ENCODE measurements around the gene NKPD1.

The NKPD1 gene, protein sequence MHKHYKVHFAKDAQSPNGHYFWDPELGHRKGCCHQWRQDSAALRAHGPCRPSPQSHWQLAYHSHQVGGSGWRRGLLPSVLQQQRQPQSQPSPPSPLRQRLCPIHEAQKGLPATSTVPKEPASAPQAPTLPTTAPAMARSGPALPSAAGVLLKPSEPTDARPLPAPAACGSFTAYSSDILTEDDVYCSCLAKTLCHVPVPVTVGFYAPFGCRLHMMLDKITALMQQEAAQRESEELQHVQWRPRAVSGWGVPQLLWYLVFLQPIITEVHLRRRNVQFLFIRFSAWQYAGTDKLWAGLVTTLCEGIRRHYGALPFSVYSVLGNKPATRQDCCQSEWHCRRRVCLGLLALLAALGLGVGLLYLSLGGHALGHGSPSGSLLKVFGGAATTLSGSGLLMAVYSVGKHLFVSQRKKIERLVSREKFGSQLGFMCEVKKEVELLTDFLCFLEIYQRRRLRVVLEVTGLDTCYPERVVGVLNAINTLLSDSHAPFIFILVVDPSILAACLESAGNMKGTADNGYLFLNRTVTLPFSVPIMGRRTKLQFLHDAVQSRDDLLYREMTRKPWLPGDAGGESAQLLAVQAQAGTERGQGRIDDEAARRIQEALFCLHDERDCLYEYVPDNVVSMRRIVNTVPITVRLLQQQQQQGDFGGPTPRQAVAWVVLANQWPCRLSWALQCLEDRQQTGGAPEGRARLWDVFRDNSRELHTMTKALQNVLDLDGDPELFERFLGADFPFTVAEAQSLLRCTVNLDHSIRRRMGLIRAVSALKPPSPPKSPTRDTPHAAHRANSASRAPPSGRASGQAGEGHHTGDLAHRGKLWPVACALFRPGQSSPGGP

DNA sequence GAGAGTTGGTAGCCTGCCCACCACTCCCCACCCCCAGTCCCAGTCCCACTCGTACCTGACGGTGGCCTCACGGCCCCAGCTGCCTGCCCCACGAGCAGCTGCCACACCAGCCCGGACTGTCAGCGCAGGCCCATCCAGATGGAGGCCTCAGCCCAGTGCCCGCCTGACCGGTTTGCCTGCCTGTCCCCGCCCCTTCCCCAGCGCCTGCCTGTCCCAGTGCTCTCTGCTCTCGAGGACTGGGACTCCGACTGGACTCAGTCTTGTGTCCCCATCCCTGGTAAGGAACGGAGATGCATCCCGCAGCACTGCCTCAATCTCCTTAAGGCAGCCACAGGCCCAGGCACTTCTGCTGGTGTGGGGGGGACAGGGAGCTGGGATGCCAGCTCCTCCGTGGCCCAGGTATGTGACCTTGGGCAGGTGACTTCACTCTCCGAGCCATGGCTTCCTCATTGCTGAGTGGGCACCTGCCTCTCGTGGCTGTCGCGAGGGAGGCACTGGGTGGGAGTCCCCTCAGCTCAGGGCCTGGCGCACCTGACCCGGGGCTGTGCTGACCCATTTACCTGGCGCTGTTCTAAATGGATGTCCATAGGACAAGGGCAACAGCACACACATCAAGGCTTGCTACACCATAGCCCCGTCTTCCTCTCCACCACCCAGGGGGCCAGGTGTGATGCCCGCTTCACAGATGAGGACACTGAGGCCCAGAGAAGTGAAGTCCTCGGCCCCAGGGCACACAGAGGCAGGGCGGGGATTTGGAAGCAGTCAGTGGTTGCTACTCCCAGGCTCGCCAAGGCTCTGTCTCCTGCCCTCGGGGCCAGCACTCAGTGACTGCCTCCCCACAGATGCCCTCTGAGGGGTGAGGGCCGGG lies at the start of gene NKPD1:
Gene NKPD1 (minus strand): TSS at position 113 of the 868 bp plus-strand sequence. CDS start 832 bp downstream, outside the sequence.
- DNase-seq: no peak

DNA sequence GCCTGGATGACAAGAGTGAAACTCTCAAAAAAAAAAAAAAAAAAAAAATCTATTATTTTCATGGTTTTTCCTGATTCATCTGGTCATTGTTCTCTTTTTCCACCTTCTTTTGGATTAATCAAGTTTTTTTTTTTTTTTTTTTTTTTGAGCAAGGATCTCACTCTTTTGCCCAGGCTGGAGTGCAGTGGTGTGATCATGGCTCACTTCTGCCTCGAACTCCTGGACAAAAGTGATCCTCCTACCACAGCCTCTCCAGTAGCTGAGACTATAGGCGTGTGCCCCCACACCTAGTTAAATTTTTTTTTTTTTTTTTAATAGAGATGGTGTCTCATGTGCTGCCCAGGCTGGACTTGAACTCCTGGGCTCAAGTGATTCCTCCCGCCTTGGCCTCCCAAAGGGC lies 45.5 kb upstream of the NKPD1 start:
- DNase-seq: no peak

DNA sequence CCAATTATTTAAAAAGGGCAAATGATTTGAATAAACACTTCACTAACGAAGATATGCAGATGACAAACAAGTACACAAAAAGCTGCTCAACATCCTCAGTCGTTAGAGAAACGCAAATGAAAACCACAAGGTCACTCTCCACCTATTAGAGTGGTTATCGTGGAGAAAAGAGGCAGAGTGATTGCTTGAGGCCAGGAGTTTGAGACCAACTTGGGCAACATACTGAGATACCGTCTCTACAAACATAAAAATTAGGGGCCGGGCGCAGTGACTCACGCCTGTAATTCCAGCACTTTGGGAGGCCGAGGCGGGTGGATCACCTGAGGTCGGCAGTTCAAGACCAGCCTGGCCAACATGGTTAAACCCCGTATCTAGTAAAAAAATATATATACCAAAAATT lies 45.0 kb upstream of the NKPD1 start:
- no peak for DNase-seq

DNA sequence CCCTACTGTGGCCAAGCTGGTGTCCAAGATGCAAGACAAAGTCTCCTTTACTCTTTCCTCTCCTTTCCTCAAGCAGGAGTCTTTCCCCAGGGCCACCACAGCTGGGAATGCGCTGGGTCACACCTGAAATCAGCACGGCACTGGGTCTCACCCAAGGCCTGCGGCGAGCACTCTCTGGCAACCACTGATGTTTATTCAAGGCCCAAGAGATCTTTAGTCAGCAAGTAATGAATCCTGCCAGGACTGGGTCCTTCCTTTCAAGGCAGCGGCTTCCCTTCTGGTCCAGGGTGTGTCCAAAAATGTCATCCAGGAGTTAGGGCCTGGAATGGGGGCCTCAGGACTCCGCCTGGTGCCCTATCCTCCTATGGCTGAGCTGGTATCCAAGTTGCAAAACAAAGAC lies 41.9 kb upstream of the NKPD1 start:
- no peak for DNase-seq

DNA sequence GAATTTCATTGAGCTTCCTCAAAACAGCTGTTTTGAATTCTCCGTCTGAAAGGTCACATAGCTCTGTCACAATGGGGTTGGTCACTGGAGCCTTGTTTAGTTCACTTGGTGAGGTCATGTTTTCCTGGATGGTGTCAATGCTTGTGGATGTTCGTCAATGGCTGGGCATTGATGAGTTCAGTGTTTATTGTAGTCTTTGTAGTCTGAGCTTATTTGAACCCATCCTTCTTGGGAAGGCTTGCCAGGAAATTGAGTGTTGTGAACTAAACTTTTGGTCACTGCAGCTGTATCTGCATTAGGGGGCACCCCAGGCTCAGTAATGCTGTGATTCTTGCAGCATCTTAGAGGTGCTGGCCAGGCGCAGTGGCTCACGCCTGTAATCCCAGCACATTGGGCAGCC lies 39.8 kb upstream of the NKPD1 start:
- DNase-seq: no peak

DNA sequence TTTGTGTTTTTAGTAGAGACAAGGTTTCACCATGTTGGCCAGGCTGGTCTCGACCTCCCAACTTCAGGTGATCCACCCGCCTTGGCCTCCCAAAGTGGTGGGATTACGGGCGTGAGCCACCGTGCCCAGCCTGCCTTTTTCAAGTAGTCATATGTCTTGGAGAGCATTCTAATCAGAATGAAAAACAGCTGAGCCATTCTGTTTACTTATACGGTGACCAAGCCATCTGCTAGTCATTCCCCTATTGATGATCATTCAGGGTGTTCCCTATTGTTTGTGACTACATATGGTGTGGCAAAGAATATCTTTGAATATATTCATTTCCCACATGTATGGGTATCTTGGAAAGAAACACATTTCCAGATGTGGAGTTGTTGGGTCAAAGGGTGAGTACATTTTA lies 35.0 kb upstream of the NKPD1 start:
- DNase-seq: no peak

DNA sequence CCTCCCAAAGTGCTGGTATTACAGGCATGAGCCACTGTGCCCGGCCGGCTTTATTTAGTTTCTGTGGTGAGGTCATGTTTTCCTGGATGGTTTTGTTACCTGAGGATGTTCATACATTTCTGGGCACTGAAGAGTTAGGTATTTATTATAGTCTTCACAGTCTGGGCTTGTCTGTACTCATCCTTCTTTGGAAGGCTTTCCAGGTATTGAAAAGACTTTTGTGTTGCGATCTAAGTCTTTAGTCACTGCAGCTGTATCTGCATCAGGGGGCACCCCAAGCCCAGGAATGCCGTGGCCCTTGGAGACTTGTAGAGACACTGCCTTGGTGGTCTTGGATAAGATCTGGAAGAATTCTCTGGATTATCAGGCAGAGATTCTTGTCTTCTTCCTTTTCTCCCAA lies 30.6 kb upstream of the NKPD1 start:
- DNase-seq: no peak

DNA sequence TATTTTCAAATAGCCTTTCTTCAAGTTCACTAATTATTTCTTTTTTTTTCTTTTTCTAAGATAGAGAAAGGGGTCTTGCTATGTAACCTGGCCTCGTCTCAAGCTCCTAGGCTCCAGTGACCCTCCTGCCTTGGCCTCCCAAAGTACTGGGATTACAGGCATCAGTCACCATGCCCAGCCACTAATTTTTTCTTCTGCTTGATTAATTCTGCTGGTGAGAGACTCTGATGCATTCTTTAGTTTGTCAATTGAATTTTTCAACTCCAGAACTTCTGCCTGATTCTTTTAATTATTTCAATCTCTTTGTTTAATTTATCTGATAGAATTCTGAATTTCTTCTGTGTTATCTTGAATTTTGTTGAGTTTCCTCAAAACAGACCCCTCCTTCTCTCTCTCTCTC lies 29.2 kb upstream of the NKPD1 start:
- no peak for DNase-seq

DNA sequence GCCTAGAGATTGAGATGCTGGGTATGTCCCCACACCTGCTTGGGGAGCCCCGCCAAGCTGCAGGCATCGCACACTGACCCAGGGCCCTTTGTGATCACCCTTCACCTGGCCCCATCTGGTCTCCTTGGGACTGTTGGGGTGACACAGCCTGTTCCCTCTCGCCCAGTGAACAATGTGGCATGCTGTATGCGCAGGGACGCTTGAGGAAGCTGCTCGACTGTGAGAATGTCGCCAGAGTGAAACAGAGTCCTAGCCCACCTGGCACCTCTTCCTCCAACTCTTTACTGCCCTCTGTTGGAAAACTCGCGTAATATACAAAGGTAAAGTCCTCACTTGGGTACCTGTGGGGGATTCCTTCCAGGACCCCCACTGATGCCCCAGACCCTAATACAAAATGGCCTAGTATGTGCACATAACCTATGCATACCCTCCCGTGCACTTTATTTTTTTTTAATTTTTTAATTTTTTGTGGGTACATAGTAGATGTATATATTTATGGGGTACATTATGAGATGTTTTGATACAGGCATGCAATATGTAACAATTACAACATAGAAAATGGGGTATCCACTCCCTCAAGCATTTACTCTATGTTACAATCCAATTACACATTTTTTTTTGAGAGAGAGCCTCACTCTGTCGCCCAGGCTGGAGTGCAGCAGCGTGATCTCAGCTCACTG lies 26.8 kb upstream of the NKPD1 start:
- peak; percentile 1 to 26 for DNase-seq

DNA sequence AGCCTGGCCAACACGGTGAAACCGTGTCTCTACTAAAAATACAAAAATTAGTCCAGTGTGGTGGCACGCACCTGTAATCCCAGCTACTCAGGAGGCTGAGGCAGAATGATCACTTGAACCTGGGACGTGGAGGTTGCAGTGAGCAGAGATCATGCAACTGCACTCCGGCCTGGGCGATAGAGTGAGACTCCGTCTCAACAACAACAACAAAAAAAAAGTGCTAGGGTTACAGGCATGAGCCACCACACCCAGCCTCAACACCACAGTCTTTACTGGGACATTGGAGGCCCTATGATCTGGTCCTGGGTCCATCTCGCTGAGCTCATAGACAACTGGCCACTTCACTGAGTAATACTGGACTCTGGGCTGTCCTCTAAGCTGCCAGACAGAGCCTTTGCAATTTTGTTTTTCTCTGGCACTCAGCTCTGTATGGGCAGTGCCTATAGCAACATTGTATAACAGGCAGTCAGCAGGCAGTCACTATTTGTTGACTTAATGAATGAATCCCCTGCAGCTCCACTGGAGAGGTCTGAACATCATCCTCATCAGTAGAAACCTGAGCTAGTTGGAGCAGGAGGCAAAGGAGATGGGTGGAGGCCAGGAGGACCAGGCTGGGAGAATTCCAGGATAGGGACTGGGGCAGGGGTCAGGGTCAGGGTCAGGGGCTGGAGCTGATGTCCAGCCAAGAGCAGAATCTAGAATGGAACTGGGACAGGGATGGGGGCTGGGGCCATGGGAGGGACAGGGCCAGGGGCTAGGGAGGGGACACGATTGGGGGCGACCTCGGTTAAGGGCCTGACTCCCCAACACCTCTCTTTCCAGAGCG lies 25.9 kb upstream of the NKPD1 start:
- DNase-seq: no peak

DNA sequence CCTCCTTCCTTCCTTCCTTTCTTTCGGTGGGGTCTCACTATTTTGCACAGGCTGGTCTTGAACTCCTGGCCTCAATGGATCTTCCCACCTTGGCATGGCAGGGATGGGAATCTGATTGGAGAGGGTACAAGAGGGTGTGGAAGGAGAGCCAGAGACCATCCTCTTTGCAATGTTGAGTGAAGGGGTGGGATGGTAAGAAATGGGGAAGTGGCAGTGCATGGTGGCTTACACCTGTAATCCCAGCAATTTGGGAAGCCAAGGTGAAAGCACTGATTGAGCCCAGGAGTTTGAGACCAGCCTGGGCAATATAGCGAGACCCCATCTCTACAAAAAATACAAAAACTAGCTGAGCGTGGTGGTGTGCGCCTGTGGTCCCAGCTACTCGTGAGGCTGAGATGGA lies 23.3 kb upstream of the NKPD1 start:
- no peak for DNase-seq

DNA sequence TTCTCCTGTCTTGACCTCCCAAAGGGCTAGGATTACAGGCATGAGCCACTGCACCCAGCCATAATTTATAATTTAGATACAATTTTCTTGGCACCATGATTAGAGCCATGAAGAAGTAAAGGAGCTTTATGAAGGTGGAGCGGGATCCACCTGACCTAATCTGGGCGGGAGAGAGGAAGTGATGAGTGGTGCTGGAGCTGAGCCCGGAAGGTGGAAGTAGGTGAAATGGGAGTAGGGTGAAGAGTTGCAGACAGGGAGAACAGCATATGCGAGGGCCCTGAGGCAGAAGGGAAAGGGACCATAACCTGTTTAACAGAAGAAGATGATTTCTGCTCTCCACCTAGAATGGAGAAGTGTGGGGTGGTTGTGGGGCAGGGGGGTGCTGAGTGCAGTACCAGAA lies 22.0 kb upstream of the NKPD1 start:
- DNase-seq: no peak

DNA sequence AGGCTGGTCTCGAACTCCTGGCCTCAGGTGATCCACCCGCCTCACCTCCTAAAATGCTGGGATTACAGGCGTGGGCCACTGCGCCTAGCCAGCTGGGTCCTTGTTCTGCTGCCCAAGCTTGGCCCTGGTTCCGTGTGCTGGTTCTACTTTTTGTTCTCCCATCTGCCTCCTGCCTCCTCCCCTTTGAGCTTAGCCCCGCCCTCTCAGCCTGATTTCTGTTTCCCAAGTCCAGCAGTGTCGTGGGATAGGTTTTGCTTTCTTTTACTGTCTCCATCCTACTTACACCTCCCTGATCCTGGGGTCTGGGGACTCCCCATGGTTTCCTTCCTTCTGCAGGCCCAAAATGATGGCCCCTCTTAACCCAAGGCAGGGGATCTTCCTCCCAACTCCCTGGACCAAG lies 20.2 kb upstream of the NKPD1 start:
- DNase-seq: no peak

DNA sequence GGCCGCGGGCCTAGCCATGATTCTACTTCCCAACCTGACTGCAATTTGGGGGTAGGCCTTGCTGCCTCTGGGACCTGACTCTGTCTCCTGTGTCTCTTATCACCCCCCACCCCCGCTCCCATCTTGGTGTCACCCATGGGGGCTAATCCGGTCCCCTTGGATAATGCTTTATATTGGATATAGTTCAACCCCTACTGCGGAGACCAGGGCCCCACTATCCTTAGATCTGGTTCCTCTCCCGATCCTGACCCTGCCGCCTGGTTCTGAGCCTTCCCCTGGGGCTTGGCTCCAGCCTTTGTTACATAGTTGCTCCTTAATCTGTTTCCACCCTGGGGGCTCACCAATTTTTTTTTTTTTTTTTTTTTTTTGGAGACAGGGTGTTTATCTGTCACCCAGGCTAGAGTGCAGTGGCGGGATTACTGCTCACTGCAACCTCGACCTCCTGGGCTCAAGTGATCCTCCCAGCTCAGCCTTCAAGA lies 19.1 kb upstream of the NKPD1 start:
- no peak for DNase-seq

DNA sequence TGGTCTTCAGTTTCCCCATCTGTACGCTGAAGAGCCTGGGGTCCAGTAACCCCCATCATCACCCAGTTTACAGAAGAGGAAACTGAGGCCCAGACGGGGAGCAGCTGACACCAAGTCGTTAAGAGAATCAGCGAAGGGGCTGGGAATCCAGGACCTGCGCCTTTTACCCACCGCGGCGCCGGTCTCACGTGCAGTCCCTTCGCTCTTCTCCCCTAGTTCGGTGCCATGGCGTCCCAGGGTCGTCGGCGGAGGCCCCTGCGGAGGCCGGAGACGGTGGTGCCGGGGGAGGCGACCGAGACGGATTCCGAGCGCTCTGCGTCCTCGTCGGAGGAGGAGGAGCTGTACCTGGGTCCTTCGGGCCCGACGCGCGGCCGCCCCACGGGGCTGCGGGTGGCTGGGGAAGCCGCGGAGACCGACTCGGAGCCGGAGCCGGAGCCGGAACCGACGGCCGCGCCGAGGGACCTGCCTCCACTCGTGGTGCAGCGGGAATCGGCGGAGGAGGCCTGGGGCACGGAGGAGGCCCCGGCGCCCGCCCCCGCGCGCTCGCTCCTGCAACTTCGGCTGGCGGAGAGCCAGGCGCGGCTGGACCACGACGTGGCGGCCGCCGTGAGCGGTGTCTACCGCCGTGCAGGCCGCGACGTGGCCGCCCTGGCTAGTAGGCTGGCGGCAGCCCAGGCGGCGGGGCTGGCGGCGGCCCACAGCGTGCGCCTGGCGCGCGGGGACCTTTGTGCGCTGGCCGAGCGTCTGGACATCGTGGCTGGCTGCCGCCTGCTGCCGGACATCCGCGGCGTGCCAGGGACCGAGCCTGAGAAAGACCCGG lies 18.5 kb upstream of the NKPD1 start:
- no peak for DNase-seq

DNA sequence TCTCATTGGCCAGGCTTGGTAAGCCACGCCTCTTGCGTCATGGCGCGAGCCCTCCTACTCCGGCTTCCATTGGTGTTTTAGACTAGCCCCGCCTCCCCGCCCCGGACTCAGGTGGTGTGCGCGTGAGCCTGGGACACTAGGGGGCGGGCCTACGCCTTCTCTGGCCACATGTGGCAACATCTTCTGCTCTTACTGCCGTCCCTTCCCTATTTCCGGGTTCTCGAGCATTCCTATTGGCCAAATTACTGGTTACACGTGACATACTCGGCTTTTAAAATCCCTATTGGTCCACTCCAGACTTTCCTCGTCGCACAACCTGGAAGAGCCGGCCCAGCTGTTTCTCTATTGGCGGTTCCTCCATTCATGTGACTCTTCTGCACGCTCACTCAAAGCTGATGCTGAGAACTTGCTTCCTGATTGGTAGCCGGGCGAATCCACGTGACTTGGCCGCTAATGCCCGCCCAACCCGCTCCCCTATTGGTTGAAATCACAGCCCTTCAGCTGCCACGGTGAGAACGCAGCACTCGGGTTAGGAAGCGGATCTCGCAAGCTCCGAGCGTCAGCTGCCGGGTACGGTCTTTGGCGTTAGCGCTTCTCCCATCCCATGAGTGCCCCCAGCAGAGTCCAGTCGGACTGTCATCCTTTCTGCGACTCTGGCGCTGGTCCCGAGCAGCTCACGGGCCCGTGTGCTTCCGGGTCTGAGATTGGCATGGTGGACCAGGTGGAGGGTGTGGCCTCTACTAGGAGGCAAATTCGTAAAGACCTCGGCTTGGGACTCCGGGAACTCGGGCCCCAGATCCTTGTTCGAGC lies 17.7 kb upstream of the NKPD1 start, which contains the start of gene BLOC1S3:
Gene BLOC1S3 (plus strand): TSS at position 523 of the 810 bp plus-strand sequence. CDS start 513 bp downstream, outside the sequence.
- peak; percentile 100 for DNase-seq

DNA sequence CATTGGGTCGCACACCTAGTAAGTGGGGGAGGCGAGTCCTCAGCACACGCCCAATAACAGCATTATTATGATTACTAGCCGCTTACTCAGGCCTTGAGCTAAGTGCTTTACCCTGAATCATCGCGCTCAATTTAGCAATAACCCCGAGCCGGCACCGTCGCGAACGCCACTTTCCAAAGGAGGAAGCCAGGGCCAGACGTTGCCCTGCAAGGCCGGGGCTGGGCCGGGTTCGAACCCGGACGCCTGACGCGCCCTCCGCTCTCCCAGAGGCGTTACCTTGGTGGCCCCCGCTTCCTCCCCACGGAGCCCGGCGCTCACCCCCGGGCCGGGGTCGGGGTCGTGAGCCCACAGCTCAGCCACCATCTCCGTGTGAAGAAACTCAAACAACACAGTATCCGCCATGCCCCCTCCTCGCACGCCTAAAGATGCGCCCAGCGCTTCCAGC lies 17.1 kb upstream of the NKPD1 start, which contains the start of gene TRAPPC6A:
Gene TRAPPC6A (minus strand): TSS at position 421 of the 445 bp plus-strand sequence. CDS start 19 bp downstream, at position 402.
- peak; percentile 56 to 78 for DNase-seq

DNA sequence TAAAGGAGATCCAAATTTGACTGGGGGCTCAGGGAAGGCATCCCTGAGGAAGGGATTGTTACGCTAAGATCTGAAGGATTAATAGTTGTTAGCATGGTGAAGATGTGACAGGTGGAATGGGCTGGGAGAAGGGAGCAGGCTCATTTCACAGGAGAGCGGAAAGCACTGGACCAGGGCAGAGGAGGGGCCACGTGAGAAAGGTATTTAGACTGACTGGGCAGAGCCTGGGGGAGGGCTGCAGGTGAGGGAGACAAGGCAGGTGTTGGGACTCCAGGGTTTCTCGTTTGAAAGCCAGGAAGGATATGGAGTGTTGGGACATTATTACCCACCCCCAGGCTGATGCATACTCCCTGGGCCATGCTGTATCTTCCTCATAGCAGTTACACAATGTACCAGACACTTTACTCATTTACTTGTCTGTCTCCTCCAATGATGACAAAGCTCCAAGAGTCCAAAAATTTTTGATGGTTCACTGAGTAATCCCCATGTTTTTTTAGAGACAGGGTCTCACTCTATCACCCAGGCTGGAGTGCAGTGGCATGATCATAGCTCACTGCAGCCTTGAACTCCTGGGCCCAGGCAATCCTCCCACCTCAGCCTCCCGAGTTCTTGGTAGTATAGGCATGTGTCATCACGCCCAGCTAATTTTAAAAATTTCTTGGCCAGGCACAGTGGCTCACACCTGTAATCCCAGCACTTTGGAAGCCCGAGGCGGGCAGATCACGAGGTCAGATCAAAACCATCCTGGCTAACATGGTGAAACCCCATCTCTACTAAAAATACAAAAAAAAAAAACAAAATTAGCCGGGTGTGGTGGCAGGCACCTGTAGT lies 14.9 kb upstream of the NKPD1 start:
- peak; percentile 14 to 26 for DNase-seq
